Measurements from ENCODE around the gene HSBP1.

Gene HSBP1

DNA sequence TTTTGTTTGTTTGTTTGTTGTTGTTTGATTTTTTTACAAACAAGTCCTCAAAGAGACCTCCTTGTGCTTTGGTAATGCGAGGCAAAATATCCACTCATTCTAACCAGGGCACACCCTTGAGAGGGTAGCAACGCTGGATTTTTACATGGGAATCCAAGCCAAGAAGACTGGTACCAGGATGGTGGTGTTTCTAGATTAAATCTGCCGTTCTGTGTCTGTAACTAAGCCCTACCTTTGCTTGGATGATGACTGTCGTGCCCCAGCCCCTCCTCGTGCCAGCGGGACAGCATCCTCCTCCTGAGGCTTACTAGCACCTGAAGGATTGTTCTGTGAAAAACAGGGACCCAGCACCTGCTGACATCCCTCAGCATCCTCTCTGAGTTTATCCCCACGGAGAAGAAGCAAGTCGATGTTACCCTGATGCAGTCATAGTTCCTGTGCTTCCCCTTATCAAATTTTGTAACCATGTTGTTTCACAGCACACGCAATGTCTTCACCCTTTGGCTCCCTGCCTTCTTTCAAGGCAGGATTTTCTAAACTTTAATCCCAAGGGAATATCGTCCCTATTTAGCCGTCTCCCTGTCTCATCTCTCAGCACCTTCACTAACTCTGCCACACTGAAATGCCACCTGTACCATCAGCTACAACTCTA lies 5.1 kb upstream of the HSBP1 start:
- Histone ChIP-seq H3K4me2 (ENCODE audit: low read length) (no peak overlapping the region), H2AFZ (ENCODE audit: low read length) (no peak overlapping the region)

DNA sequence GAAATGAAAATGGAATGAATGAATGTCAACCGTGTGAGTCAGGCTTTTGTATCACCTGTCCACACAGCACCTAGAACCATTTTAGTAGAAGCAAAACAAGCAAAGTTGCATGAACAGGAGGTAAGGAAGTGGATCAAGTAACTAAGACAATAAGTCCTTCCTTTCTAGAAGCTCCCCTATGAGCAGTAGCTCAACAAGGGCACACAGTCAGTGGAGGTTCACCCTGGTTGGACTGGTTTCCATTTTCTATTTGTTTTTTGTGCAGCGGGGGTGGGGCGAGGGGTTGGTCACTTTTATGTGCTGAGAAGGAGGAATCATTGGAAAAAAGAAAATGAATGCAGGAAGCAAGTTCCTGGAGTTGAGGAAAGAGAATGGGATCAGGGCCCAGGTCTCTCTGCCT lies 4.0 kb upstream of the HSBP1 start:
- Histone ChIP-seq H3K9ac (ENCODE audit: low read length) (no peak overlapping the region), H3K4me3 (ENCODE audit: low read depth, low read length, poor library complexity, severe bottlenecking) (no peak overlapping the region), H3K79me2 (ENCODE audit: insufficient read depth, low read length) (peaks cover 8% of the 10 kb centered on the region), H2AFZ (ENCODE audit: low read length) (no peak overlapping the region), H3K27ac (ENCODE audit: low read depth, low read length, poor library complexity, severe bottlenecking) (no peak overlapping the region), H3K4me2 (ENCODE audit: low read length) (no peak overlapping the region), H3K9me2 (ENCODE audit: low read depth, low read length) (no peaks in the 10 kb centered on the region), H3K27me3 (ENCODE audit: insufficient read depth, low read length) (no peaks in the 10 kb centered on the region), H3K4me1 (ENCODE audit: insufficient read depth, low read length, severe bottlenecking) (peaks cover 28% of the 10 kb centered on the region), H3K36me3 (ENCODE audit: insufficient read depth, low read length) (no peaks in the 10 kb centered on the region), H4K20me1 (ENCODE audit: insufficient read depth, low read length) (no peaks in the 10 kb centered on the region), H3F3A (ENCODE audit: insufficient read depth, low read length) (no peaks in the 10 kb centered on the region), H3K9me3 (ENCODE audit: low read length) (no peaks in the 10 kb centered on the region)
- TF ChIP-seq, protein P1, sequence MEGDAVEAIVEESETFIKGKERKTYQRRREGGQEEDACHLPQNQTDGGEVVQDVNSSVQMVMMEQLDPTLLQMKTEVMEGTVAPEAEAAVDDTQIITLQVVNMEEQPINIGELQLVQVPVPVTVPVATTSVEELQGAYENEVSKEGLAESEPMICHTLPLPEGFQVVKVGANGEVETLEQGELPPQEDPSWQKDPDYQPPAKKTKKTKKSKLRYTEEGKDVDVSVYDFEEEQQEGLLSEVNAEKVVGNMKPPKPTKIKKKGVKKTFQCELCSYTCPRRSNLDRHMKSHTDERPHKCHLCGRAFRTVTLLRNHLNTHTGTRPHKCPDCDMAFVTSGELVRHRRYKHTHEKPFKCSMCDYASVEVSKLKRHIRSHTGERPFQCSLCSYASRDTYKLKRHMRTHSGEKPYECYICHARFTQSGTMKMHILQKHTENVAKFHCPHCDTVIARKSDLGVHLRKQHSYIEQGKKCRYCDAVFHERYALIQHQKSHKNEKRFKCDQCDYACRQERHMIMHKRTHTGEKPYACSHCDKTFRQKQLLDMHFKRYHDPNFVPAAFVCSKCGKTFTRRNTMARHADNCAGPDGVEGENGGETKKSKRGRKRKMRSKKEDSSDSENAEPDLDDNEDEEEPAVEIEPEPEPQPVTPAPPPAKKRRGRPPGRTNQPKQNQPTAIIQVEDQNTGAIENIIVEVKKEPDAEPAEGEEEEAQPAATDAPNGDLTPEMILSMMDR (IDR thresholded peaks at IDR 0.05; ENCODE audit: low read length): no peak
- no peak for TF ChIP-seq EZH2 (IDR thresholded peaks at IDR 0.05; ENCODE audit: borderline replicate concordance, low read length)

More for the DNA sequence above, 5.1 kb upstream of the HSBP1 start:
- H3K9ac ChIP-seq (ENCODE audit: low read length): no peak overlapping the region
- no peaks in the 10 kb centered on the region for H3K9me3 ChIP-seq (ENCODE audit: low read length)
- H3K9me2 ChIP-seq (ENCODE audit: low read depth, low read length): no peaks in the 10 kb centered on the region
- H3K27me3 ChIP-seq (ENCODE audit: insufficient read depth, low read length): no peaks in the 10 kb centered on the region
- H3K4me3 ChIP-seq (ENCODE audit: low read depth, low read length, poor library complexity, severe bottlenecking): no peak overlapping the region
- H3K79me2 ChIP-seq (ENCODE audit: insufficient read depth, low read length): no peaks in the 10 kb centered on the region
- H3F3A ChIP-seq (ENCODE audit: insufficient read depth, low read length): no peaks in the 10 kb centered on the region
- no peaks in the 10 kb centered on the region for H4K20me1 ChIP-seq (ENCODE audit: insufficient read depth, low read length)
- peaks cover 23% of the 10 kb centered on the region for H3K4me1 ChIP-seq (ENCODE audit: insufficient read depth, low read length, severe bottlenecking)
- no peaks in the 10 kb centered on the region for H3K36me3 ChIP-seq (ENCODE audit: insufficient read depth, low read length)
- TF ChIP-seq, protein P1 (IDR thresholded peaks at IDR 0.05; ENCODE audit: low read length): no peak
- no peak for TF ChIP-seq EZH2 (IDR thresholded peaks at IDR 0.05; ENCODE audit: borderline replicate concordance, low read length)
- no peak overlapping the region for H3K27ac ChIP-seq (ENCODE audit: low read depth, low read length, poor library complexity, severe bottlenecking)

DNA sequence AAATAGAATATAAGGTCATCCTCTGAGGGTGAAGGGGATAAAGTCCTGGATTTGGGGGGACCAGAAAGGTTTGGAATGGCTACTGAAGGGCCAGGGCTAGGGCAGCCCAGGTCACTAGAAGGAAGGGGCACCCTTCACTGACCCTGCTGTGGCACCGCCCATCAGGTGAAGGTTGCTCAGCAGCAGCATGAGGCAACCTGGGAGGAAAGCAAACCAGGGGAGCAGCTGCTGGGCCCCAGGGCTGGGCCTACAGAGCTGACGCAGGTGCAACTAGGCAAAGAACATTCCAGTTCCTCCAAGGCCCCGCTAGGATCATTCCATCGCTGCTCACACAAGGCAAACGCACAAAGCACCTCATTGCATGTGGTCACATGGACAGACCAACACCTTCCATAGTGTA lies 3.4 kb upstream of the HSBP1 start:
- H3K4me3 ChIP-seq (ENCODE audit: low read depth, low read length, poor library complexity, severe bottlenecking): no peak overlapping the region
- H3K9ac ChIP-seq (ENCODE audit: low read length): no peak overlapping the region
- no peaks in the 10 kb centered on the region for H3K27me3 ChIP-seq (ENCODE audit: insufficient read depth, low read length)
- TF ChIP-seq, protein P1 (IDR thresholded peaks at IDR 0.05; ENCODE audit: low read length): no peak
- TF ChIP-seq EZH2 (IDR thresholded peaks at IDR 0.05; ENCODE audit: borderline replicate concordance, low read length): no peak
- peaks cover 13% of the 10 kb centered on the region for H3K79me2 ChIP-seq (ENCODE audit: insufficient read depth, low read length)
- H3K36me3 ChIP-seq (ENCODE audit: insufficient read depth, low read length): peaks cover 4% of the 10 kb centered on the region; the same call in 1 of the 2 replicates
- H3K4me1 ChIP-seq (ENCODE audit: insufficient read depth, low read length, severe bottlenecking): peaks cover 34% of the 10 kb centered on the region
- H2AFZ ChIP-seq (ENCODE audit: low read length): no peak overlapping the region
- no peak overlapping the region for H3K27ac ChIP-seq (ENCODE audit: low read depth, low read length, poor library complexity, severe bottlenecking)
- H3F3A ChIP-seq (ENCODE audit: insufficient read depth, low read length): no peaks in the 10 kb centered on the region
- H3K4me2 ChIP-seq (ENCODE audit: low read length): no peak overlapping the region
- no peaks in the 10 kb centered on the region for H4K20me1 ChIP-seq (ENCODE audit: insufficient read depth, low read length)
- H3K9me2 ChIP-seq (ENCODE audit: low read depth, low read length): no peaks in the 10 kb centered on the region
- H3K9me3 ChIP-seq (ENCODE audit: low read length): no peaks in the 10 kb centered on the region

Measured in OCI-LY1 (cell line).